ENCODE data around the gene TMC8. TPM values are rescaled to one million over a fixed set of nuclear protein-coding genes. Genes with fewer than 3 reads are reported as not detected.

TMC8 gene
- polyA plus RNA-seq, 1 donor: 7.6 TPM

- no CpG with 5 or more reads among the region's 10 CpGs for WGBS (ENCODE audit: insufficient coverage, low lambda C conversion rate)
- Histone ChIP-seq H3K9me3 (ENCODE audit: control insufficient read depth, low read depth, low read length) (peaks cover 4% of the 10 kb centered on the region), H3K4me3 (ENCODE audit: low read length) (peak overlapping the region; percentile 71), H3K4me1 (ENCODE audit: control insufficient read depth, insufficient read depth, low read length) (peaks cover 5% of the 10 kb centered on the region), H3K27ac (ENCODE audit: low read length) (peak overlapping the region; percentile 8), H3K27me3 (ENCODE audit: control insufficient read depth, insufficient read depth, low read length) (no peaks in the 10 kb centered on the region), H3K36me3 (ENCODE audit: control insufficient read depth, insufficient read depth, low read length) (peaks cover 10% of the 10 kb centered on the region)
- peak in 1 of 2 donors; percentile 37 for DNase-seq
These were observed 55.6 kb downstream of the TMC8 start for GRCh38 chr17:78185981-78186691.

- Histone ChIP-seq H3K4me3 (ENCODE audit: low read length) (peak within 1 kb of the TSS; percentile 71), H3K4me1 (ENCODE audit: control insufficient read depth, insufficient read depth, low read length) (peaks cover 5% of the 10 kb centered on the region), H3K27me3 (ENCODE audit: control insufficient read depth, insufficient read depth, low read length) (no peaks in the 10 kb centered on the region), H3K27ac (ENCODE audit: low read length) (peak within 1 kb of the TSS; percentile 96), H3K9me3 (ENCODE audit: control insufficient read depth, low read depth, low read length) (peaks cover 4% of the 10 kb centered on the region), H3K36me3 (ENCODE audit: control insufficient read depth, insufficient read depth, low read length) (peaks cover 14% of the 10 kb centered on the region)
- WGBS (ENCODE audit: insufficient coverage, low lambda C conversion rate): no CpG with 5 or more reads among the region's 57 CpGs
- DNase-seq: peak; percentile 97 to 98
These were observed 56.4 kb downstream of the TMC8 start, which contains the start of the genes AFMID and TK1 for GRCh38 chr17:78186692-78187595. AFMID (plus strand) TSS chr17:78187362; CDS start chr17:78187371, 9 bp downstream. TK1 (minus strand) TSS chr17:78187052; CDS start chr17:78186994, 58 bp downstream.

Other genes with a start within 250 kb of the TMC8 start
- 6.5 TPM for gene TNRC6C, start 172.1 kb upstream of the TMC8 start, polyA plus RNA-seq
- 69.9 TPM for gene TMC6, start 2.0 kb upstream of the TMC8 start, polyA plus RNA-seq
- gene C17orf99, start 15.6 kb downstream of the TMC8 start, polyA plus RNA-seq: 250 TPM
- 156 TPM for gene SYNGR2, start 37.8 kb downstream of the TMC8 start, polyA plus RNA-seq
- gene TK1, start 56.3 kb downstream of the TMC8 start, polyA plus RNA-seq: 19.7 TPM
- 50.8 TPM for gene AFMID, start 56.6 kb downstream of the TMC8 start, polyA plus RNA-seq
- gene BIRC5, start 83.5 kb downstream of the TMC8 start, polyA plus RNA-seq: 13.8 TPM
- gene TMEM235, start 100.9 kb downstream of the TMC8 start, polyA plus RNA-seq: 0.10 TPM
- gene SOCS3, start 229.3 kb downstream of the TMC8 start, polyA plus RNA-seq: 49.6 TPM
- 40.6 TPM for gene PGS1, start 247.9 kb downstream of the TMC8 start, polyA plus RNA-seq

All from large intestine (tissue), 3 donors.